IPS-NIHi11 (cell line): ENCODE data around the gene NRCAM.

Experiments used
- DNase-seq: peaks from one replicate; pipeline ENCODE4 v3.0.0; 2012; ENCODE audit warnings: mixed read lengths, low spot score

NRCAM gene

GRCh38 chr7:108459922-108460551 is 3.8 kb upstream of the NRCAM start:
- DNase-seq: peak; percentile 46

- DNase-seq: no peak
These were observed 1.6 kb upstream of the NRCAM start for GRCh38 chr7:108457871-108458270.

- DNase-seq: no peak
These were observed 757 bp upstream of the NRCAM start for GRCh38 chr7:108456845-108457540.

- peak; percentile 21 for DNase-seq
These were observed 662 bp downstream of the NRCAM start for GRCh38 chr7:108455551-108455997.

GRCh38 chr7:108454674-108455550 is 1.3 kb downstream of the NRCAM start:
- DNase-seq: peak; percentile 54

- DNase-seq: no peak
These were observed 1.9 kb downstream of the NRCAM start for GRCh38 chr7:108454317-108454673.

- no peak for DNase-seq
These were observed 2.9 kb downstream of the NRCAM start for GRCh38 chr7:108453320-108453719.

GRCh38 chr7:108452707-108453106 is 3.5 kb downstream of the NRCAM start:
- peak; percentile 43 for DNase-seq

- no peak for DNase-seq
These were observed 4.9 kb downstream of the NRCAM start for GRCh38 chr7:108451296-108451848.

GRCh38 chr7:108450160-108450559 is 6.1 kb downstream of the NRCAM start:
- DNase-seq: no peak

- no peak for DNase-seq
These were observed 6.7 kb downstream of the NRCAM start for GRCh38 chr7:108449521-108449920.

- DNase-seq: peak; percentile 45
These were observed 7.4 kb downstream of the NRCAM start for GRCh38 chr7:108448584-108449505.

- DNase-seq: no peak
These were observed 14.1 kb downstream of the NRCAM start for GRCh38 chr7:108442039-108442568.

GRCh38 chr7:108441392-108441955 is 14.8 kb downstream of the NRCAM start:
- no peak for DNase-seq

- DNase-seq: no peak
These were observed 15.6 kb downstream of the NRCAM start for GRCh38 chr7:108440613-108441012.

GRCh38 chr7:108436906-108437305 is 19.3 kb downstream of the NRCAM start:
- DNase-seq: no peak

- DNase-seq: no peak
These were observed 22.2 kb downstream of the NRCAM start for GRCh38 chr7:108434010-108434409.

GRCh38 chr7:108431099-108431498 is 25.1 kb downstream of the NRCAM start:
- no peak for DNase-seq

- no peak for DNase-seq
These were observed 25.6 kb downstream of the NRCAM start for GRCh38 chr7:108430664-108431063.

- no peak for DNase-seq
These were observed 28.5 kb downstream of the NRCAM start for GRCh38 chr7:108427766-108428165.
